Hematopoietic multipotent progenitor cell treated with erythropoietin and hydrocortisone succinate and interleukin-3 and kit ligand, for 17 days (in vitro differentiated cells): ENCODE results near the gene ITGB2.
"Not testable (repeated sequence)": the region's sequence is repeated elsewhere in the genome, so short reads cannot be mapped to it uniquely, and the experiment has no call there.

Experiments used
- DNase-seq: peaks from one replicate; pipeline ENCODE4 v3.0.0-alpha.2; 2015; ENCODE audit warnings: low spot score

Gene ITGB2

GRCh38 chr21:44884097-44884496 is 36.6 kb downstream of the ITGB2 start:
- no peak for DNase-seq

- DNase-seq: no peak
Measured at GRCh38 chr21:44883250-44883649, 37.4 kb downstream of the ITGB2 start.

GRCh38 chr21:44881198-44881872 is 39.4 kb downstream of the ITGB2 start:
- DNase-seq: no peak

GRCh38 chr21:44880405-44881197 is 40.1 kb downstream of the ITGB2 start:
- DNase-seq: no peak

- DNase-seq: not testable (repeated sequence)
Measured at GRCh38 chr21:44879238-44879637, 41.5 kb downstream of the ITGB2 start.

GRCh38 chr21:44878053-44878982 is 42.4 kb downstream of the ITGB2 start:
- peak; percentile 36 for DNase-seq

GRCh38 chr21:44876849-44877575 is 43.7 kb downstream of the ITGB2 start:
- DNase-seq: no peak

- DNase-seq: peak; percentile 73
Measured at GRCh38 chr21:44875316-44875700, 45.4 kb downstream of the ITGB2 start.

GRCh38 chr21:44874497-44875315 is 46.0 kb downstream of the ITGB2 start:
- peak; percentile 49 for DNase-seq

GRCh38 chr21:44874240-44874496 is 46.5 kb downstream of the ITGB2 start:
- DNase-seq: no peak

GRCh38 chr21:44873356-44874239 is 47.1 kb downstream of the ITGB2 start, which contains the start of gene PTTG1IP:
PTTG1IP (minus strand) TSS chr21:44873690; CDS start chr21:44873616, 74 bp downstream.
- peak; percentile 100 for DNase-seq

GRCh38 chr21:44872649-44873355 is 47.9 kb downstream of the ITGB2 start:
- peak; percentile 46 for DNase-seq

- peak; percentile 53 for DNase-seq
Measured at GRCh38 chr21:44872323-44872648, 48.4 kb downstream of the ITGB2 start.

- peak; percentile 50 for DNase-seq
Measured at GRCh38 chr21:44871576-44872269, 49.0 kb downstream of the ITGB2 start.

GRCh38 chr21:44870748-44871495 is 49.8 kb downstream of the ITGB2 start:
- DNase-seq: peak; percentile 48

- DNase-seq: no peak
Measured at GRCh38 chr21:44869781-44870747, 50.6 kb downstream of the ITGB2 start.

- no peak for DNase-seq
Measured at GRCh38 chr21:44868707-44869106, 52.0 kb downstream of the ITGB2 start.
